HG03460 (cell line): Measurements from ENCODE around the gene GFRA1.
"Not testable (repeated sequence)": the region's sequence is repeated elsewhere in the genome, so short reads cannot be mapped to it uniquely, and the experiment has no call there.

Experiments
- ATAC-seq: cut with Tn5 transposase; IDR thresholded peaks from one replicate; pipeline ENCODE4 v1.9.1; 2021; ENCODE audit not compliant: unreplicated experiment

The GFRA1 gene

DNA sequence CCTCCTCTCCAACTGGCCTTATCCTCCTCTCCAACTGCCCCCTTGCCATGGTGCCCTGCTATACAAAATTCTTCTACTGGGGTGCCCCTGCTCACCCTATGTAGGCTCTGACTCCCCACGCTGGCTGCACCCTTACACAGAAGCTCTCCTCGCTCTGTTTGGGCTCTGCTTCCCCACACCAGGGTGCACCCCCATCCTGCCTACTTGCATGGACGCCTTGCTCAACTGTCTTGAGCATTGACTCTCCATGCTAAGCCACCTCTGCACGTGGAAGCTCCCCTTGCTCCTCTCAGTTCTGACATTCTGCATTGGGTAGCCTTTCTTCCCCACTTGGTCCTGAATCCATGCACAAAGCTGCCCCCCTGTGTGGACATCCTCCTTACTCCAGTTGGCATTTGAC lies 231.1 kb downstream of the GFRA1 start:
- no peak for ATAC-seq

GRCh38 chr10:116039612-116040011 lies 233.4 kb downstream of the GFRA1 start:
- no peak for ATAC-seq

DNA sequence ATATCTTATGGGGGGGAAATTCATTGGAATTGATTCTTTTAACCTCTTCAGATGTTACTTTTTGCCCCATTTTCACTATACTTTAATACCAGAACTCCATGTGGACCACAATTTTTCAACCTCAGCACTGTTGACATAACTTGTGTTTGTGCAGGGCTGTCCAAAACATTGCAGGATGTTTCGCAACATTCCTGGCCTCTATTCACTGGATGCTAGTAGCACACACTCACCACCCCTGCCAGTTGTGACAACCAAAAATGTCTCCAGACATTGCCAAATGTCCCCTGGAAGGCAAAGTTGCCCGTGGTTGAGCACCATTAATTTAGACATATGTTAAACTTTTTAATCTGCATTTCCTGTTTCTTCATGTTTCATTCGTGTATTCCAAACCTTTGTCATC lies 234.7 kb downstream of the GFRA1 start:
- no peak for ATAC-seq

- not testable (repeated sequence) for ATAC-seq
These were observed 237.6 kb downstream of the GFRA1 start for GRCh38 chr10:116035406-116035805.

GRCh38 chr10:116030576-116030975 lies 242.4 kb downstream of the GFRA1 start:
- ATAC-seq, result no peak

- no peak for ATAC-seq
These were observed 243.2 kb downstream of the GFRA1 start for GRCh38 chr10:116029826-116030225.

DNA sequence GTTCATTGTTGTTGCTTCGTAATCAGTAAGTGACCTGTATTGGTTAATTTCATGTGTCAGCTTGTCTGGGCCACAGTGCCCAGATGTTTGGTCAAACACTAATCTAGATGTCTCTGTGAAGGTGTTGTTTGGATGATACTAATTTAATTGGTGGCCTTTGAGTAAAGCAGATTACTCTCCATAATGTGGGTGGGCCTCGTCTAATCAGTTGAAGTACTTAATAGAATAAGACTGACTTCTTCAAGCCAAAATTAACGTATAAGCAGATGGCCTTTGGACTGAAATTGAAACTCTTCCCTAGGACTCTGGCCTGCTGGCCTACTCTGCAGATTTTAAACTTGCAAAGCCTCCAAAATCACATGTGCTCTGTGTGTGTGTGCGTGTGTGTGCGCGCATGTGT lies 245.7 kb downstream of the GFRA1 start:
- no peak for ATAC-seq

- ATAC-seq, result no peak
These were observed 246.3 kb downstream of the GFRA1 start for GRCh38 chr10:116026725-116027124.

- no peak for ATAC-seq
These were observed 246.7 kb downstream of the GFRA1 start for GRCh38 chr10:116026315-116026714.

DNA sequence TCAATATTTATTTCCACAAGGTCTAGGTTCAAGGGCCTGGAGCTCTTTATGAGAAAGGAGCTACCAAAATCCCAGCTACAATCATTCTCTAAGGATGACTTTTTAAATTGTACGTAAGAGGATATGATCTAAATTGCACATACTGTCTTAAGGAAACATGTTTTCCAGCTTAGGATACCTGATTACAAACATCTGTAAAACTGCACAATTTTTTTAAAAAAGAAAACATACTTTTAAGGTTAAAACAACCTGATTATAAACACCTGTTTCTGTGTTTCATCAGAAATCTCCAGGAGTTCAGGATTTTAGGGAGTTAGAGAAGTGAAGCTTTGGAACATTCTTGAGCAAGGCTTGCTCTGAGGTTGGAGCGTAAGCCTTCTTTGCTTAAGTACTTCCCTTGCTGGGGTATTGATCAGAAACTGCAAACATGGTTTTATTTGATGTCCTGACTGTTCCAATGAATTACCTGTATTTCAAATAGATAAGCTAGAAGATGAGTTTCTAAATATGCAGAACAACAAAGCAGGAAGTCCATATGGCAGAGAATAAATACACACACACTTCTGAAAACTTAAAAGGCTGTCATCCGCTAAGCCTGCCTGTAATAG lies 248.6 kb downstream of the GFRA1 start:
- ATAC-seq, result no peak

DNA sequence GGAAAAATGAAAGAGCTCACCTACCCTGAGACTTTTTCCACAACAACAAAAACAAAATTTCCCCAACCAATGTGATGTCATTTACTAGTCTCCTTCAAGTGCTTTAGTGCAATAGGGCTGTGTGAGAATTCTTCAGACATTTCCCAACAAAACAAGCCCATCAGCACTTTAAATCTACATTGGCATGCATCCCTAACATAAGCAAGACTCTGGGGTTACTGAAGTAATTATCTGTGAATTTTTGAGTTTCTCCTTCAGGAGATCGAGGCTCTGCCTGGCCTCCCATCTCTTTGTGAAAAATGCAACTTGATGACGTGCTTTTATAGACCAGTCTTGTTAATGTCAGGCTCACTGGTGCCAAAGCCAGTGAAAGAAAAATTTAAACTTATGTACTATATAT lies 255.6 kb downstream of the GFRA1 start:
- ATAC-seq, result no peak

GRCh38 chr10:116015583-116016333 lies 257.2 kb downstream of the GFRA1 start:
- ATAC-seq, result no peak

- no peak for ATAC-seq
These were observed 258.0 kb downstream of the GFRA1 start for GRCh38 chr10:116014871-116015582.

- ATAC-seq, result no peak
These were observed 258.7 kb downstream of the GFRA1 start for GRCh38 chr10:116014326-116014725.

DNA sequence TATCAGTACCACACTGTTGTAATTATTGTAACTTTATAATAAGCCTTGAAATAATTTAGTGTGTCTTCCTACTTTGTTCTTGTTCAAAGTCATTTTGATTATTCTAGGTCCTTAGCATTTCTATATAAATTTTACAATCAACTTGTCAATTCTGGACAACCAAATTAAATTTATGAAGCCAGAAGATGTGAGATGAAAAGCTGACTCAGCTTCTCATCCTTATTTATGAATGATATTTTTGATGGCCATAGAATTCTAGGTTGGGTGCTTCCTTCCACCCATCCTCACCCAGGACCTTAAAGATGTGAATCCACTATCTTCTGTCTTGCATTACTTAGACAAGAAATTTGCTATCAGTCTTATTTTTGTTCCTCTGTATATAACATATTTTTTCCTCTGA lies 261.1 kb downstream of the GFRA1 start:
- no peak for ATAC-seq

DNA sequence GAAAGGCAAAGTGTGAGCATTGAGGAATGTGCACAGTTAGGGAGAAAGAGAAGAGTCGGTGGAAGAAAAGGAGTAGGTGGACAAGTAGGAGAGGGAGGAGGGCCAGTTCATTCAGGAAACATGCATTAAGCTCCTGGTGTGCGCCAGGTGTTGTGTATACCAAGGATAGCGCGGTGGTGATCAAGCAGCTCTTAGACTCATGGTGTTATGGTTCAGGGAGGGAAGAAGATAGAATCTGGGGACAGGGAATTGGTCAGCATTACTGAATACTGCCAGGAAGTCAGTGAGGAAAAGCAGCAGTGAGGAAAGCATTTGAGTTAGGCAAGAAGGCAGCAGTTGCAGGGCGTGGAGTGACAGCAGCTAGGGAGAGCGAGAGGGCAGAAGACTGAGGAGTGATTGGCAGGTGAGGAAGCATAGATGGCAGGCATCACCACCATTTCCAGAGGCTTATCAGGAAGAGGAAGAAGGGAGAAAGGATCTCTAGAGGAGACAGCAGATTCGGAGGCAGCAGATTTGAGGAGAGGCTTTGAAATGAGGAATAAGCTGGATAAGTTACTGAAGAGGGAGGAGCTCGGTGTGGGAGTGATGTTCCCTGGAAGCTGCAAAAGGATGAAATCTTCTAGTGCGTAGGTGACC lies 265.6 kb downstream of the GFRA1 start:
- ATAC-seq, result no peak
